PC-3 (cell line): ENCODE measurements around the gene TMEM186.
"Not testable (repeated sequence)": the region's sequence is repeated elsewhere in the genome, so short reads cannot be mapped to it uniquely, and the experiment has no call there.

Source experiments
- CTCF ChIP-seq: fragments of 300-600 bp; sonication (generic); conservative IDR thresholded peaks from 2 replicates; pipeline ENCODE4 v1.5.1; 2017; ENCODE audit warnings: antibody characterized with exemption, low read depth, mild to moderate bottlenecking, low read length
- EZH2 ChIP-seq: fragments of 300-600 bp; sonication (generic); IDR thresholded peaks from one replicate; pipeline ENCODE4 v1.6.1; 2017; ENCODE audit warnings: antibody characterized with exemption, mild to moderate bottlenecking, low read length; ENCODE audit not compliant: unreplicated experiment
- EZH2phosphoT487 ChIP-seq: fragments of 300-600 bp; sonication (generic); IDR thresholded peaks from 2 replicates; pipeline ENCODE4 v1.6.1; 2018; ENCODE audit warnings: mild to moderate bottlenecking, antibody characterized with exemption, low read length, borderline replicate concordance

GRCh38 chr16:8786316-8786715, 11.1 kb downstream of the TMEM186 start:
- not testable (repeated sequence) for TF ChIP-seq CTCF, EZH2, EZH2phosphoT487
